DMS53 treated with DMSO at 0.1 percent for 48 hours (cell line): ENCODE measurements around the gene YEATS2.
"Not testable (repeated sequence)": the region's sequence is repeated elsewhere in the genome, so short reads cannot be mapped to it uniquely, and the experiment has no call there.

Experiments
- DNase-seq: peaks from one replicate; lab custom pipeline; 2025; ENCODE audit not compliant: unreplicated experiment; lab: John Stamatoyannopoulos, UW

The YEATS2 gene

GRCh38 chr3:183775781-183776180 lies 78.2 kb downstream of the YEATS2 start:
- DNase-seq: no peak

GRCh38 chr3:183776451-183776850 lies 78.9 kb downstream of the YEATS2 start:
- not testable (repeated sequence) for DNase-seq

- no peak for DNase-seq
These were observed 79.5 kb downstream of the YEATS2 start for GRCh38 chr3:183777016-183777618.

GRCh38 chr3:183779896-183780465 lies 82.4 kb downstream of the YEATS2 start:
- no peak for DNase-seq

GRCh38 chr3:183781246-183781645 lies 83.6 kb downstream of the YEATS2 start:
- no peak for DNase-seq

GRCh38 chr3:183782576-183783276 lies 85.1 kb downstream of the YEATS2 start:
- no peak for DNase-seq

GRCh38 chr3:183784503-183784902 lies 86.9 kb downstream of the YEATS2 start:
- not testable (repeated sequence) for DNase-seq

GRCh38 chr3:183789826-183790225 lies 92.2 kb downstream of the YEATS2 start:
- no peak for DNase-seq

- DNase-seq: no peak
These were observed 93.1 kb downstream of the YEATS2 start for GRCh38 chr3:183790700-183791099.

- DNase-seq: no peak
These were observed 95.4 kb downstream of the YEATS2 start for GRCh38 chr3:183792976-183793375.

- no peak for DNase-seq
These were observed 96.9 kb downstream of the YEATS2 start for GRCh38 chr3:183794452-183794851.

GRCh38 chr3:183796372-183796771 lies 98.8 kb downstream of the YEATS2 start:
- no peak for DNase-seq

- DNase-seq: no peak
These were observed 100.4 kb downstream of the YEATS2 start for GRCh38 chr3:183797996-183798395.

GRCh38 chr3:183799461-183799860 lies 101.9 kb downstream of the YEATS2 start:
- no peak for DNase-seq

GRCh38 chr3:183800243-183800863 lies 102.8 kb downstream of the YEATS2 start:
- no peak for DNase-seq

GRCh38 chr3:183801601-183802000 lies 104.0 kb downstream of the YEATS2 start:
- no peak for DNase-seq

- no peak for DNase-seq
These were observed 105.4 kb downstream of the YEATS2 start for GRCh38 chr3:183802989-183803388.

GRCh38 chr3:183807209-183807728 lies 109.7 kb downstream of the YEATS2 start:
- no peak for DNase-seq

- no peak for DNase-seq
These were observed 110.3 kb downstream of the YEATS2 start for GRCh38 chr3:183807881-183808280.

- no peak for DNase-seq
These were observed 110.8 kb downstream of the YEATS2 start for GRCh38 chr3:183808355-183808754.

- DNase-seq: no peak
These were observed 111.7 kb downstream of the YEATS2 start for GRCh38 chr3:183809270-183809669.
